NB4 (cell line): ENCODE data around the gene PRPF40A.
"Not testable (repeated sequence)": the region's sequence is repeated elsewhere in the genome, so short reads cannot be mapped to it uniquely, and the experiment has no call there.

Experiments
- DNase-seq: peaks from one replicate; pipeline ENCODE4 v3.0.0; 2010; ENCODE audit warnings: low read depth
- H3K4me3 ChIP-seq: one replicate; pipeline ENCODE4 v1.5.1; 2011; ENCODE audit warnings: mild to moderate bottlenecking, low read depth, low read length, moderate library complexity
- CTCF ChIP-seq: IDR thresholded peaks from one replicate; pipeline ENCODE4 v1.5.1; 2012; ENCODE audit warnings: low read depth, low read length
- MAX ChIP-seq: IDR thresholded peaks from 2 replicates; pipeline ENCODE4 v1.6.1; 2011; ENCODE audit warnings: low read depth, low read length
- MYC ChIP-seq: IDR thresholded peaks from 2 replicates; pipeline ENCODE4 v1.6.1; 2011; ENCODE audit warnings: low read depth, low read length
- POLR2A ChIP-seq: IDR thresholded peaks from 2 replicates; pipeline ENCODE4 v1.6.1; 2011; ENCODE audit warnings: mild to moderate bottlenecking; ENCODE audit not compliant: insufficient read length; ENCODE audit errors: extremely low read depth

The PRPF40A gene

GRCh38 chr2:152717228-152718075, at the start of gene PRPF40A:
TSS of gene PRPF40A (minus strand) at chr2:152717461. CDS start at chr2:152717439, 22 bp downstream.
- peak within 1 kb of the TSS; percentile 96 for H3K4me3 ChIP-seq
- peak; percentile 99 for DNase-seq
- TF ChIP-seq MAX (peak; percentile 67), POLR2A (peak; percentile 91), MYC (peak; percentile 90), CTCF (no peak)

- no peak for DNase-seq
- TF ChIP-seq CTCF (no peak), MAX (no peak)
- H3K4me3 ChIP-seq: no peak overlapping the region
These were observed 49.7 kb upstream of the PRPF40A start for GRCh38 chr2:152766928-152767327.

GRCh38 chr2:152763651-152764050, 46.4 kb upstream of the PRPF40A start:
- no peak for TF ChIP-seq MYC
- no peak for TF ChIP-seq POLR2A
- TF ChIP-seq MAX: no peak
- no peak for TF ChIP-seq CTCF
- no peak for DNase-seq
- H3K4me3 ChIP-seq: no peak overlapping the region

- not testable (repeated sequence) for DNase-seq, H3K4me3 ChIP-seq
These were observed 45.9 kb upstream of the PRPF40A start for GRCh38 chr2:152763208-152763607.

GRCh38 chr2:152762202-152762601, 44.9 kb upstream of the PRPF40A start:
- DNase-seq: no peak
- TF ChIP-seq MYC (no peak), CTCF (no peak), MAX (no peak), POLR2A (no peak)
- no peak overlapping the region for H3K4me3 ChIP-seq

- DNase-seq: no peak
- TF ChIP-seq MAX (no peak), MYC (no peak), CTCF (no peak), POLR2A (no peak)
- no peak overlapping the region for H3K4me3 ChIP-seq
These were observed 44.0 kb upstream of the PRPF40A start for GRCh38 chr2:152761214-152761613.
